HL-60 (cell line): ENCODE results near the gene ATP5F1A.
"Not testable (repeated sequence)": the region's sequence is repeated elsewhere in the genome, so short reads cannot be mapped to it uniquely, and the experiment has no call there.

Experiments used
- DNase-seq, 2 experiments: peaks; one replicate each; pipeline ENCODE4 v3.0.0-alpha.2; 2010 to 2020; ENCODE audit warnings: low read depth in 1 of 2, low spot score in 1 of 2
- H3K27ac ChIP-seq: fragments of 250-450 bp; sonication (Bioruptor Pico); replicated peaks from 2 replicates; pipeline ENCODE4 v1.5.1; 2020; ENCODE audit warnings: mild to moderate bottlenecking, moderate library complexity
- H3K27me3 ChIP-seq: fragments of 250-450 bp; sonication (Bioruptor Pico); 2 replicates; pipeline ENCODE4 v1.5.1; 2021; ENCODE audit warnings: mild to moderate bottlenecking, moderate library complexity; ENCODE audit not compliant: insufficient read depth, poor library complexity, severe bottlenecking
- H3K4me3 ChIP-seq: replicated peaks from 2 replicates; pipeline ENCODE4 v1.5.1; 2011; ENCODE audit warnings: mild to moderate bottlenecking, control low read depth, low read length; ENCODE audit not compliant: insufficient read depth
- CTCF ChIP-seq: IDR thresholded peaks from one replicate; pipeline ENCODE4 v1.5.1; 2011; ENCODE audit warnings: low read length, control low read depth, inconsistent platforms; ENCODE audit not compliant: insufficient read depth
- GABPA ChIP-seq: IDR thresholded peaks from 2 replicates; pipeline ENCODE4 v1.6.1; 2012; ENCODE audit warnings: low read depth
- POLR2AphosphoS5 ChIP-seq: IDR thresholded peaks from 2 replicates; pipeline ENCODE4 v1.6.1; 2012; ENCODE audit warnings: low read depth
- REST ChIP-seq: IDR thresholded peaks from 2 replicates; pipeline ENCODE4 v1.6.1; 2012; ENCODE audit warnings: low read depth; ENCODE audit not compliant: insufficient replicate concordance
- SPI1 ChIP-seq: IDR thresholded peaks from 2 replicates; pipeline ENCODE4 v1.6.1; 2012; ENCODE audit warnings: low read depth, mild to moderate bottlenecking, borderline replicate concordance

Gene ATP5F1A

GRCh38 chr18:46133534-46133933, 35.4 kb upstream of the ATP5F1A start:
- Histone ChIP-seq H3K27ac (no peak overlapping the region), H3K27me3 (no peaks in the 10 kb centered on the region), H3K4me3 (no peak overlapping the region)
- no peak for DNase-seq
- no peak for TF ChIP-seq SPI1
- no peak for TF ChIP-seq CTCF
- no peak for TF ChIP-seq REST
- TF ChIP-seq GABPA, result no peak
- TF ChIP-seq POLR2AphosphoS5, result no peak

GRCh38 chr18:46130549-46130948, 32.5 kb upstream of the ATP5F1A start:
- not testable (repeated sequence) for H3K27me3 ChIP-seq, H3K4me3 ChIP-seq, DNase-seq, H3K27ac ChIP-seq

GRCh38 chr18:46130061-46130460, 32.0 kb upstream of the ATP5F1A start:
- Histone ChIP-seq H3K4me3 (no peak overlapping the region), H3K27me3 (no peaks in the 10 kb centered on the region), H3K27ac (no peak overlapping the region)
- no peak for TF ChIP-seq CTCF
- TF ChIP-seq REST, result no peak
- TF ChIP-seq POLR2AphosphoS5, result no peak
- no peak for DNase-seq

- H3K27ac ChIP-seq, result not testable (repeated sequence)
Measured at GRCh38 chr18:46126625-46127024, 28.5 kb upstream of the ATP5F1A start.

GRCh38 chr18:46113751-46114150, 15.7 kb upstream of the ATP5F1A start:
- Histone ChIP-seq H3K27me3 (no peaks in the 10 kb centered on the region), H3K27ac (no peak overlapping the region), H3K4me3 (no peak overlapping the region)
- DNase-seq, result no peak
- TF ChIP-seq POLR2AphosphoS5, result no peak

More at GRCh38 chr18:46126625-46127024, 28.5 kb upstream of the ATP5F1A start:
- H3K27me3 ChIP-seq, H3K4me3 ChIP-seq, DNase-seq: not testable (repeated sequence)
